ENCODE data around the gene LYPLAL1. TPM values are rescaled to one million over a fixed set of nuclear protein-coding genes. Genes with fewer than 3 reads are reported as not detected.

Gene LYPLAL1
- total RNA-seq, 1 experiment from 2014 or later: 57.6 TPM

DNA sequence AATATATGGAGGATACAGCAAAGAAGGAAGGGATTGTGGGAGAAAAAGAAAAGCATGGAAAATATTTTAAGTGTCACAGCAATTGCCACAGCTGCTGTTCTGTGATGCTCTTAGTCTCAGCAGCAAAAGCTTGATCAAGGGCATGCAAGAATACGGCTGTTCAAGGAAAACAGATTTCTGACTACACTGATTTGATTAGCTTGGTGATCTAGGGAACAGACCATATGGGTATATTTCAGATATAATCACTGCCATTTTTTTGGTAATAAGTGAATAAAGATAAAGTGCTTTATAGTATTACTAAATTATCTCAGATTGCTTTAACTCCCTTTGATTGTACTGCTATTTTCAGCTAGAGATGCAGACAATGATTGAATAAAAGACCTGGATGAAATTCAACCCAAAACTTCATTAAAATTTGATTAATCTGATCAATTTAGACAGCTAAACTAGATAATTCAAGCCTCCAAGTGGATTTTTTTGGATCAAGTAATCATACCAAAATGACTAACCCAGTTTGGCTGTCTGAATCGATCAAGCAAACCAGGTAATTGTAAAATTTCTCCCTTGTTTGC, 33.3 kb upstream of the LYPLAL1 start:
- no peak for DNase-seq
- Mint-ChIP-seq H3K27ac (ENCODE audit: unreplicated experiment) (no peak overlapping the region), H3K9me3 (ENCODE audit: low read depth, unreplicated experiment) (peaks cover 3% of the 10 kb centered on the region), H3K4me1 (ENCODE audit: low read depth, unreplicated experiment) (peaks cover 7% of the 10 kb centered on the region), H3K4me3 (ENCODE audit: low read depth, unreplicated experiment) (no peak overlapping the region), H3K36me3 (ENCODE audit: insufficient read depth, unreplicated experiment) (no peaks in the 10 kb centered on the region), H3K27me3 (ENCODE audit: unreplicated experiment) (no peaks in the 10 kb centered on the region)
- intact Hi-C loops (cut with micrococcal nuclease; ENCODE audit: unreplicated experiment): no loop called here
- BruUV-seq (replicated peaks): no TSS peak
- no peak for TF ChIP-seq CTCF (IDR thresholded peaks at IDR 0.05; ENCODE audit: unreplicated experiment)
- CTCF ChIA-PET: no interaction called here

DNA sequence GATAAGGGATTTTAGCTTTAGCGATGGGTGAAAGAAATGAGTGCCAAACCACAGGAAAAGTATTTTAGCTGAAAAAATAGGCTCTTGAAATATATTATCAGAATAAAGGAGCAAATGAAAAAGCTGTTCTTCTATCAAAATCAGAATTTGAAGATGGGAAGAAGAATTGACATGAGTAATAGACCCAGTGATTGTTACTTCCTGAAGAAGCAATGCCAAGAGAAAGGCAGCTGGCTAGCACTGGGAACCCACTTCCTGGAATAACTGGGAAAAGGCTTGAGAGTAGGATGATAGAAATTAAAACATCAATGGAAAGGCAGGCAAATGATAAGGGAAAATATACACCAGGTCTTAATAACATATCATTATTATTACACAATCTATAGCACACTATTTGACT, 29.9 kb upstream of the LYPLAL1 start:
- TF ChIP-seq CTCF (IDR thresholded peaks at IDR 0.05; ENCODE audit: unreplicated experiment): no peak
- intact Hi-C loops (cut with micrococcal nuclease; ENCODE audit: unreplicated experiment): no loop called here
- Mint-ChIP-seq H3K27me3 (ENCODE audit: unreplicated experiment) (no peaks in the 10 kb centered on the region), H3K36me3 (ENCODE audit: insufficient read depth, unreplicated experiment) (no peaks in the 10 kb centered on the region), H3K27ac (ENCODE audit: unreplicated experiment) (no peak overlapping the region), H3K9me3 (ENCODE audit: low read depth, unreplicated experiment) (no peaks in the 10 kb centered on the region), H3K4me1 (ENCODE audit: low read depth, unreplicated experiment) (peaks cover 21% of the 10 kb centered on the region), H3K4me3 (ENCODE audit: low read depth, unreplicated experiment) (no peak overlapping the region)
- CTCF ChIA-PET: no interaction called here
- DNase-seq: no peak
- no TSS peak for BruUV-seq (replicated peaks)

DNA sequence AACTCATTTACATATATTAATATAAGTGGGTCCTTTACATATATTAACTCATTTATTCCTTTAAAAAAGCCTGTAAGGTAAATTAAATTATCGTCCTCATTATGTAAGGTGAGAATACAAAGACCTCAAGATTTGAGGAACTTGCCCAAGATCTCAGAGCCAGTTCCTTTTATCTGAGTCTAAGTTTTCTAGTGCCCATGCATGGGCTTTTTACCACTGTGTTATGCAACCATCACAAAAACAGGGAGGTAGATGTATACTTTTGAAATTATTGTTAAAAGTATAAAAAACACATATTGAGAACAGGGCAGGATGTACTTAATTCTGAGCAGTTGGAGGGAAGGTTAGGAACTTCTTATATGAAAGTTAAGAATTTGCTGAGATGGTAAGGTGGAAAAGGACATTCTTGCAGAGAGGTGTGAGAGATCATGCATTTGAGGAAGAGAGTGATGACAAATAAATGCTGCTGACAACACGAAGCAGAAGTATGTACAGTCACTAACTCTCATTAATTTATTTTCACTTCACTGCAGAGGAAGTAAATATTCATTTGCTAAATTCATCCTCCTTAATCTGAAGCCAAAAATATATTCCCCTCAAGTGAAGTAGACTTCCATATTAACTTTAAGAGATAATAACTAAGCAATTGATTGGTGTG, 28.9 kb upstream of the LYPLAL1 start:
- DNase-seq: no peak
- Mint-ChIP-seq H3K4me1 (ENCODE audit: low read depth, unreplicated experiment) (peaks cover 21% of the 10 kb centered on the region), H3K27ac (ENCODE audit: unreplicated experiment) (no peak overlapping the region), H3K4me3 (ENCODE audit: low read depth, unreplicated experiment) (no peak overlapping the region), H3K36me3 (ENCODE audit: insufficient read depth, unreplicated experiment) (no peaks in the 10 kb centered on the region), H3K27me3 (ENCODE audit: unreplicated experiment) (no peaks in the 10 kb centered on the region), H3K9me3 (ENCODE audit: low read depth, unreplicated experiment) (no peaks in the 10 kb centered on the region)
- BruUV-seq (replicated peaks): no TSS peak
- TF ChIP-seq CTCF (IDR thresholded peaks at IDR 0.05; ENCODE audit: unreplicated experiment): no peak
- intact Hi-C loops (cut with micrococcal nuclease; ENCODE audit: unreplicated experiment): no loop called here
- CTCF ChIA-PET: no interaction called here

DNA sequence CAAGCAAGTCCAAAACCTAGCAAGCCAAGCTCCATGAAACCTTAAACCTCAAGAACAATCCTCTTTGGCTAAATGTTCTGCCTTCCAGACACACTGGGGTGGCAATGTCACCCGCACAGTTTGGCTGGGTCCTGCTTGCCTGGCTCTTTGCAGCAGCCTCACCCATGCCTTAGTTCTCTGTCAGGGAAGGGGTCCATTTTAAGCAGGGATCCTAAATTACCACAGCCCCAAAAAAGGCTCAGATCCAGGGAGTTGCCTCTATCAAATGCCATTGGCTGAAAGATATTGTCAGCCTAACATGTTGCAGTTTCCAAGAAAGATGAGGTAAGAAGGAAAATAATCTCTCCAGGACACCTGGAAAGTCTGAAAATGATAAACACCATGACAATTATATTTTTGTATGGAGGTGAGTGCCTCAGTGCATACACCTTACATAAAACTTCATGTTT, 26.1 kb upstream of the LYPLAL1 start:
- TF ChIP-seq CTCF (IDR thresholded peaks at IDR 0.05; ENCODE audit: unreplicated experiment): no peak
- DNase-seq: no peak
- no peak overlapping the region for H3K27ac Mint-ChIP-seq (ENCODE audit: unreplicated experiment)
- no peaks in the 10 kb centered on the region for H3K27me3 Mint-ChIP-seq (ENCODE audit: unreplicated experiment)
- CTCF ChIA-PET: no interaction called here
- H3K36me3 Mint-ChIP-seq (ENCODE audit: insufficient read depth, unreplicated experiment): no peaks in the 10 kb centered on the region
- no peak overlapping the region for H3K4me3 Mint-ChIP-seq (ENCODE audit: low read depth, unreplicated experiment)
- intact Hi-C loops (cut with micrococcal nuclease; ENCODE audit: unreplicated experiment): no loop called here
- no peaks in the 10 kb centered on the region for H3K9me3 Mint-ChIP-seq (ENCODE audit: low read depth, unreplicated experiment)
- H3K4me1 Mint-ChIP-seq (ENCODE audit: low read depth, unreplicated experiment): peaks cover 21% of the 10 kb centered on the region
- BruUV-seq (replicated peaks): no TSS peak

Data from Calu3 (cell line).